NCI-H1048 (cell line): ENCODE results near the gene CTNNB1.
A peak's percentile ranks its signal among the peaks of the same experiment; 100 is the strongest.

Source experiments
- DNase-seq: peaks from one replicate; lab custom pipeline; 2025; lab: John Stamatoyannopoulos, UW

Gene CTNNB1

GRCh38 chr3:41198950-41199865 lies at the start of gene CTNNB1:
TSS of gene CTNNB1 (plus strand) at chr3:41199505. CDS start at chr3:41224069, 24,564 bp downstream.
- peak; percentile 73 for DNase-seq

GRCh38 chr3:41155834-41156233 lies 43.5 kb upstream of the CTNNB1 start:
- no peak for DNase-seq

GRCh38 chr3:41158947-41159346 lies 40.4 kb upstream of the CTNNB1 start:
- no peak for DNase-seq

- no peak for DNase-seq
Measured at GRCh38 chr3:41159588-41160189, 39.6 kb upstream of the CTNNB1 start.

GRCh38 chr3:41162541-41162940 lies 36.8 kb upstream of the CTNNB1 start:
- no peak for DNase-seq

- no peak for DNase-seq
Measured at GRCh38 chr3:41163006-41163405, 36.3 kb upstream of the CTNNB1 start.

GRCh38 chr3:41163421-41163820 lies 35.9 kb upstream of the CTNNB1 start:
- DNase-seq = no peak

- no peak for DNase-seq
Measured at GRCh38 chr3:41164777-41165176, 34.5 kb upstream of the CTNNB1 start.

GRCh38 chr3:41167722-41168497 lies 31.4 kb upstream of the CTNNB1 start:
- no peak for DNase-seq

GRCh38 chr3:41169023-41169422 lies 30.3 kb upstream of the CTNNB1 start:
- DNase-seq = no peak

- no peak for DNase-seq
Measured at GRCh38 chr3:41173926-41174885, 25.1 kb upstream of the CTNNB1 start.

- DNase-seq = no peak
Measured at GRCh38 chr3:41175365-41175764, 23.9 kb upstream of the CTNNB1 start.

GRCh38 chr3:41176596-41176995 lies 22.7 kb upstream of the CTNNB1 start:
- DNase-seq = no peak

- DNase-seq = no peak
Measured at GRCh38 chr3:41178576-41178975, 20.7 kb upstream of the CTNNB1 start.

- no peak for DNase-seq
Measured at GRCh38 chr3:41180396-41180795, 18.9 kb upstream of the CTNNB1 start.

GRCh38 chr3:41182504-41183059 lies 16.7 kb upstream of the CTNNB1 start:
- DNase-seq = no peak

- DNase-seq = no peak
Measured at GRCh38 chr3:41184394-41184793, 14.9 kb upstream of the CTNNB1 start.

- DNase-seq = no peak
Measured at GRCh38 chr3:41186297-41186696, 13.0 kb upstream of the CTNNB1 start.

- no peak for DNase-seq
Measured at GRCh38 chr3:41188306-41188705, 11.0 kb upstream of the CTNNB1 start.

GRCh38 chr3:41190509-41191284 lies 8.6 kb upstream of the CTNNB1 start:
- DNase-seq = no peak
